ENCODE data around the gene CDH7.

Gene CDH7

DNA sequence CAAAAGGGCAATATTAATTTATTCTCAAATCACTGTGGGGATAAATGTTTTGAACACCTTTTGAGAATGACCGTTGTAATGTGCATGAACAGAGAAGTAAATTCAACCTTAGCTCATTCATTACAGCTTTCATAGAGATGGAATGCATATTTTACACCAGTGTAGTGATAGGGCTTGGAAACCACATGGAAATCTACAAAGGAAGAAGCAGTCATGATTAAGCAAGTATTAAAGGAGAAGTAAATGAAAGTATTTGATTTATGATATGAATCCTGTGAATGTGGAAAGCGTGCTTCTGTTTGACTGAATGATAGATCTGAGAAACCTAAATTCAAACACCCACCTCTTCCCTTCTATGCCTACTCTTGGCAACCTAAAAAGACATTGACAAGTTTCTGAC is 64.7 kb downstream of the CDH7 start:
- TF ChIP-seq CEBPB (IDR thresholded peaks at IDR 0.05) (no peak), EP300 (IDR thresholded peaks at IDR 0.05; ENCODE audit: borderline replicate concordance) (no peak), ZBTB7A (IDR thresholded peaks at IDR 0.05; ENCODE audit: low read depth) (no peak), TEAD4 (IDR thresholded peaks at IDR 0.05) (no peak), TAF1 (IDR thresholded peaks at IDR 0.05; ENCODE audit: low read depth) (no peak), YY1 (IDR thresholded peaks at IDR 0.05; ENCODE audit: low read depth) (no peak), CREB1 (IDR thresholded peaks at IDR 0.05; ENCODE audit: low read depth) (no peak), TCF12 (IDR thresholded peaks at IDR 0.05; ENCODE audit: low read depth) (no peak), FOXM1 (IDR thresholded peaks at IDR 0.05; ENCODE audit: borderline replicate concordance, low read depth) (no peak), EGR1 (IDR thresholded peaks at IDR 0.05) (no peak), NFIC (IDR thresholded peaks at IDR 0.05) (no peak), RAD21 (IDR thresholded peaks at IDR 0.05; ENCODE audit: low read depth) (no peak)
- TF ChIP-seq, protein P1, sequence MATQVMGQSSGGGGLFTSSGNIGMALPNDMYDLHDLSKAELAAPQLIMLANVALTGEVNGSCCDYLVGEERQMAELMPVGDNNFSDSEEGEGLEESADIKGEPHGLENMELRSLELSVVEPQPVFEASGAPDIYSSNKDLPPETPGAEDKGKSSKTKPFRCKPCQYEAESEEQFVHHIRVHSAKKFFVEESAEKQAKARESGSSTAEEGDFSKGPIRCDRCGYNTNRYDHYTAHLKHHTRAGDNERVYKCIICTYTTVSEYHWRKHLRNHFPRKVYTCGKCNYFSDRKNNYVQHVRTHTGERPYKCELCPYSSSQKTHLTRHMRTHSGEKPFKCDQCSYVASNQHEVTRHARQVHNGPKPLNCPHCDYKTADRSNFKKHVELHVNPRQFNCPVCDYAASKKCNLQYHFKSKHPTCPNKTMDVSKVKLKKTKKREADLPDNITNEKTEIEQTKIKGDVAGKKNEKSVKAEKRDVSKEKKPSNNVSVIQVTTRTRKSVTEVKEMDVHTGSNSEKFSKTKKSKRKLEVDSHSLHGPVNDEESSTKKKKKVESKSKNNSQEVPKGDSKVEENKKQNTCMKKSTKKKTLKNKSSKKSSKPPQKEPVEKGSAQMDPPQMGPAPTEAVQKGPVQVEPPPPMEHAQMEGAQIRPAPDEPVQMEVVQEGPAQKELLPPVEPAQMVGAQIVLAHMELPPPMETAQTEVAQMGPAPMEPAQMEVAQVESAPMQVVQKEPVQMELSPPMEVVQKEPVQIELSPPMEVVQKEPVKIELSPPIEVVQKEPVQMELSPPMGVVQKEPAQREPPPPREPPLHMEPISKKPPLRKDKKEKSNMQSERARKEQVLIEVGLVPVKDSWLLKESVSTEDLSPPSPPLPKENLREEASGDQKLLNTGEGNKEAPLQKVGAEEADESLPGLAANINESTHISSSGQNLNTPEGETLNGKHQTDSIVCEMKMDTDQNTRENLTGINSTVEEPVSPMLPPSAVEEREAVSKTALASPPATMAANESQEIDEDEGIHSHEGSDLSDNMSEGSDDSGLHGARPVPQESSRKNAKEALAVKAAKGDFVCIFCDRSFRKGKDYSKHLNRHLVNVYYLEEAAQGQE (IDR thresholded peaks at IDR 0.05; ENCODE audit: low read depth), result no peak
- TF ChIP-seq, protein P2, sequence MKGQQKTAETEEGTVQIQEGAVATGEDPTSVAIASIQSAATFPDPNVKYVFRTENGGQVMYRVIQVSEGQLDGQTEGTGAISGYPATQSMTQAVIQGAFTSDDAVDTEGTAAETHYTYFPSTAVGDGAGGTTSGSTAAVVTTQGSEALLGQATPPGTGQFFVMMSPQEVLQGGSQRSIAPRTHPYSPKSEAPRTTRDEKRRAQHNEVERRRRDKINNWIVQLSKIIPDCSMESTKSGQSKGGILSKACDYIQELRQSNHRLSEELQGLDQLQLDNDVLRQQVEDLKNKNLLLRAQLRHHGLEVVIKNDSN (IDR thresholded peaks at IDR 0.05), result no peak
- TF ChIP-seq, protein P3, sequence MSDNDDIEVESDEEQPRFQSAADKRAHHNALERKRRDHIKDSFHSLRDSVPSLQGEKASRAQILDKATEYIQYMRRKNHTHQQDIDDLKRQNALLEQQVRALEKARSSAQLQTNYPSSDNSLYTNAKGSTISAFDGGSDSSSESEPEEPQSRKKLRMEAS (IDR thresholded peaks at IDR 0.05), result no peak

DNA sequence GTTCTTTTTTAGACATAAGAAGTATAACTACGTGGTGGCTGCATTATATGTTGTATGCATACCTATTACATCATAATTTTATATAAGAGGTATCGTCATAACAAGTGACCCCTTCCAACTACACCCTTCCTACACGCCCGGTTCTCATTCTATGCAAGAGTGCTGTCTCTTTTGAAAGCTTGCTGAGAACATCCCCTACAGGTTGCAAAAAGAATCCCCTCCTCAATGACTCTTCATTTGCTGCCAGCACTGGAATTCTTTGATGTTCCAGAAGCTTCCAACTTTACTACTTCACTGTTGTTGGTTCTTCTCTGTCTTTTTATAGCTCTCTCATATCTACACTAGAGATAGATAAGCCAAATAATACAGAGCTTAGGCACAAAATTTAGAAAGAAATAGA is 66.4 kb downstream of the CDH7 start:
- no peak for TF ChIP-seq RAD21 (IDR thresholded peaks at IDR 0.05; ENCODE audit: low read depth)
- no peak for TF ChIP-seq CEBPB (IDR thresholded peaks at IDR 0.05)
- TF ChIP-seq, protein P2 (IDR thresholded peaks at IDR 0.05), result no peak
- no peak for TF ChIP-seq TCF12 (IDR thresholded peaks at IDR 0.05; ENCODE audit: low read depth)
- no peak for TF ChIP-seq FOXM1 (IDR thresholded peaks at IDR 0.05; ENCODE audit: borderline replicate concordance, low read depth)
- no peak for TF ChIP-seq EP300 (IDR thresholded peaks at IDR 0.05; ENCODE audit: borderline replicate concordance)
- TF ChIP-seq TAF1 (IDR thresholded peaks at IDR 0.05; ENCODE audit: low read depth), result no peak
- TF ChIP-seq, protein P1 (IDR thresholded peaks at IDR 0.05; ENCODE audit: low read depth), result no peak
- TF ChIP-seq CREB1 (IDR thresholded peaks at IDR 0.05; ENCODE audit: low read depth), result no peak
- TF ChIP-seq TEAD4 (IDR thresholded peaks at IDR 0.05), result no peak
- TF ChIP-seq, protein P3 (IDR thresholded peaks at IDR 0.05), result no peak
- no peak for TF ChIP-seq YY1 (IDR thresholded peaks at IDR 0.05; ENCODE audit: low read depth)
- TF ChIP-seq ZBTB7A (IDR thresholded peaks at IDR 0.05; ENCODE audit: low read depth), result no peak
- TF ChIP-seq NFIC (IDR thresholded peaks at IDR 0.05), result no peak
- TF ChIP-seq EGR1 (IDR thresholded peaks at IDR 0.05), result no peak

DNA sequence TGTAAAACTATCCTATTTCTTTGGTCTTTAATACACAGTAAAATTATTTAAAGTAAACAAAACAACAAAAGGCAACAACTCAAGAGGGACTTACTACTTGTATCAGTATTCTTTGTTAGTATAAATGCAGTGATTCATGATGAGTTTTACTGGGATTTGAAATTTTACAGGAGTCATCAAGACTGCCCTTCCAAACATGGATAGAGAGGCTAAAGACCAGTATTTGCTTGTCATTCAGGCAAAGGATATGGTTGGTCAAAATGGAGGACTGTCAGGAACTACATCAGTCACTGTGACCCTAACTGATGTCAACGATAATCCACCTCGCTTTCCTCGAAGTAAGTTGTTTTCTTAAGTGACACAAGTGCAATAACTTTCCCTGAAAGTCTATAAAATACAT is 71.1 kb downstream of the CDH7 start:
- TF ChIP-seq ZBTB7A (IDR thresholded peaks at IDR 0.05; ENCODE audit: low read depth) (no peak), FOXM1 (IDR thresholded peaks at IDR 0.05; ENCODE audit: borderline replicate concordance, low read depth) (no peak)

DNA sequence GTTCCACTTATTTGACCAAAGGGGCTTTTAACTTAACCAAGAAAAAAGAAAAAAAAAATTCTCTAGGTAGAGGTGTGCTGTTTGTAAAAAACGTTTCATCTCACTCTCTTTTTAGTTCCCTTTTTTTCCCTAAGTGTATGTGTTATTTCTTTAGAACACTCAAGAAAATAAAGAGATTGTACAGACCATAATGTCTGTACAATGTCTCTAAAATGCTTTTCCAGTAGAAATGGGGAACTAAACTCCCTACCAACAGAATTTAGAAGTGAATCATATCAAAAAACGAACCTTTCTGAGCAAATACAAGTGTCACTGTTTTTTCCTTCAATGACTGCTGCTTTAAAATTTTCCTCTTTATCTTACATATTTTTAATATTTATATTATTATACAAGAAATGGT is 72.0 kb downstream of the CDH7 start:
- TF ChIP-seq RAD21 (IDR thresholded peaks at IDR 0.05; ENCODE audit: low read depth) (no peak), TAF1 (IDR thresholded peaks at IDR 0.05; ENCODE audit: low read depth) (no peak), TCF12 (IDR thresholded peaks at IDR 0.05; ENCODE audit: low read depth) (no peak), FOXM1 (IDR thresholded peaks at IDR 0.05; ENCODE audit: borderline replicate concordance, low read depth) (no peak), TEAD4 (IDR thresholded peaks at IDR 0.05) (no peak), EP300 (IDR thresholded peaks at IDR 0.05; ENCODE audit: borderline replicate concordance) (no peak), EGR1 (IDR thresholded peaks at IDR 0.05) (no peak), CEBPB (IDR thresholded peaks at IDR 0.05) (no peak), YY1 (IDR thresholded peaks at IDR 0.05; ENCODE audit: low read depth) (no peak), NFIC (IDR thresholded peaks at IDR 0.05) (no peak), ZBTB7A (IDR thresholded peaks at IDR 0.05; ENCODE audit: low read depth) (no peak)
- TF ChIP-seq, protein P2 (IDR thresholded peaks at IDR 0.05), result no peak
- TF ChIP-seq, protein P1 (IDR thresholded peaks at IDR 0.05; ENCODE audit: low read depth), result no peak
- TF ChIP-seq, protein P3 (IDR thresholded peaks at IDR 0.05), result no peak

Measured in Ishikawa (cell line).